ENCODE results near the gene LNX1.

LNX1 gene

GRCh38 chr4:53547983-53548382, 43.3 kb downstream of the LNX1 start:
- no peak overlapping the region for H3K4me3 ChIP-seq (ENCODE audit: low read depth, low read length)
- no peak overlapping the region for H2AFZ ChIP-seq
- H3K36me3 ChIP-seq (ENCODE audit: control insufficient read depth, insufficient read depth, low read length): no peaks in the 10 kb centered on the region
- H3K27me3 ChIP-seq (ENCODE audit: control insufficient read depth, insufficient read depth, low read length): no peaks in the 10 kb centered on the region
- no peaks in the 10 kb centered on the region for H3K4me1 ChIP-seq
- TF ChIP-seq, protein P1, sequence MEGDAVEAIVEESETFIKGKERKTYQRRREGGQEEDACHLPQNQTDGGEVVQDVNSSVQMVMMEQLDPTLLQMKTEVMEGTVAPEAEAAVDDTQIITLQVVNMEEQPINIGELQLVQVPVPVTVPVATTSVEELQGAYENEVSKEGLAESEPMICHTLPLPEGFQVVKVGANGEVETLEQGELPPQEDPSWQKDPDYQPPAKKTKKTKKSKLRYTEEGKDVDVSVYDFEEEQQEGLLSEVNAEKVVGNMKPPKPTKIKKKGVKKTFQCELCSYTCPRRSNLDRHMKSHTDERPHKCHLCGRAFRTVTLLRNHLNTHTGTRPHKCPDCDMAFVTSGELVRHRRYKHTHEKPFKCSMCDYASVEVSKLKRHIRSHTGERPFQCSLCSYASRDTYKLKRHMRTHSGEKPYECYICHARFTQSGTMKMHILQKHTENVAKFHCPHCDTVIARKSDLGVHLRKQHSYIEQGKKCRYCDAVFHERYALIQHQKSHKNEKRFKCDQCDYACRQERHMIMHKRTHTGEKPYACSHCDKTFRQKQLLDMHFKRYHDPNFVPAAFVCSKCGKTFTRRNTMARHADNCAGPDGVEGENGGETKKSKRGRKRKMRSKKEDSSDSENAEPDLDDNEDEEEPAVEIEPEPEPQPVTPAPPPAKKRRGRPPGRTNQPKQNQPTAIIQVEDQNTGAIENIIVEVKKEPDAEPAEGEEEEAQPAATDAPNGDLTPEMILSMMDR (IDR thresholded peaks at IDR 0.05): no peak
- H3K79me2 ChIP-seq: no peaks in the 10 kb centered on the region
- H3K4me2 ChIP-seq (ENCODE audit: low read length): no peak overlapping the region
- H3K27ac ChIP-seq: no peak overlapping the region
- H3K9ac ChIP-seq: no peak overlapping the region
- no peaks in the 10 kb centered on the region for H3K9me3 ChIP-seq (ENCODE audit: control insufficient read depth, low read length)

DNA sequence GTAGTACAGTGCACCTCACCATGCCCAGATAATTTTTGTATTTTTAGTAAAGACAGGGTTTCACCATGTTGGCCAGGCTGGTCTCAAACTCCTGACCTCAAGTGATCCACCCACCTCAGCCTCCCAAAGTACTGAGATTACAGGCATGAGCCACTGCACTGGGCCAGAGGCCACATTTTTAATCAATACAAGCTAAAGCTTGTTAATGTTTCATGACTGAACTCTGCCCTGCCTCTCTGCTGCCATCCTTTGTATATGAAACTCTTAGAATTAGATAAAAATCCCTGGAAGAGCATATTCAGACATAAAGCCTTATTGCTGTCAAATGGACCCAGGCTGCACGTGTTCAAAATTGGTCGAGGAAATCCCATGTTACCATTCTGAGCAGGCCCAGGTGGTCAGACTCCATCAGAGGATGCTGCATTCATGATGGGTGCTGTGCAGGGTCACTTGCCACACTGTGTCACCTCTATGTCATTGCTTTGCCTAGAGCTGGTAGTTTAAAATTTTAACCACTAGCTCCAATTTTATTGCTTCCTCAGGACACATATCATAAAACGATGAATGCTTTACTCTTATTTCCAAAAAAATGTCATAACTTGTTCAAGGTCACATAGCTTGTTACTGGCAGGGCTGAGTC, 45.2 kb downstream of the LNX1 start:
- H3K27ac ChIP-seq: no peak overlapping the region
- H3K36me3 ChIP-seq (ENCODE audit: control insufficient read depth, insufficient read depth, low read length): no peaks in the 10 kb centered on the region
- no peak overlapping the region for H3K4me3 ChIP-seq (ENCODE audit: low read depth, low read length)
- H2AFZ ChIP-seq: no peak overlapping the region
- no peak overlapping the region for H3K4me2 ChIP-seq (ENCODE audit: low read length)
- no peaks in the 10 kb centered on the region for H3K27me3 ChIP-seq (ENCODE audit: control insufficient read depth, insufficient read depth, low read length)
- H3K4me1 ChIP-seq: no peaks in the 10 kb centered on the region
- no peak overlapping the region for H3K9ac ChIP-seq
- TF ChIP-seq, protein P1 (IDR thresholded peaks at IDR 0.05): no peak
- no peaks in the 10 kb centered on the region for H3K79me2 ChIP-seq
- no peaks in the 10 kb centered on the region for H3K9me3 ChIP-seq (ENCODE audit: control insufficient read depth, low read length)

- Histone ChIP-seq H3K79me2 (no peaks in the 10 kb centered on the region), H3K4me1 (no peaks in the 10 kb centered on the region), H3K4me2 (ENCODE audit: low read length) (no peak overlapping the region), H3K27ac (no peak overlapping the region), H3K27me3 (ENCODE audit: control insufficient read depth, insufficient read depth, low read length) (no peaks in the 10 kb centered on the region), H3K9ac (no peak overlapping the region), H2AFZ (no peak overlapping the region), H3K36me3 (ENCODE audit: control insufficient read depth, insufficient read depth, low read length) (no peaks in the 10 kb centered on the region), H3K9me3 (ENCODE audit: control insufficient read depth, low read length) (no peaks in the 10 kb centered on the region), H3K4me3 (ENCODE audit: low read depth, low read length) (no peak overlapping the region)
- TF ChIP-seq, protein P1 (IDR thresholded peaks at IDR 0.05): no peak
Observed at GRCh38 chr4:53545273-53545672, 46.0 kb downstream of the LNX1 start.

GRCh38 chr4:53543561-53543960, 47.7 kb downstream of the LNX1 start:
- H3K9me3 ChIP-seq (ENCODE audit: control insufficient read depth, low read length): no peaks in the 10 kb centered on the region
- TF ChIP-seq, protein P1 (IDR thresholded peaks at IDR 0.05): no peak
- no peaks in the 10 kb centered on the region for H3K79me2 ChIP-seq

GRCh38 chr4:53541577-53542206, 49.6 kb downstream of the LNX1 start:
- no peak overlapping the region for H3K27ac ChIP-seq

More at GRCh38 chr4:53543561-53543960, 47.7 kb downstream of the LNX1 start:
- no peak overlapping the region for H2AFZ ChIP-seq
- H3K36me3 ChIP-seq (ENCODE audit: control insufficient read depth, insufficient read depth, low read length): no peaks in the 10 kb centered on the region
- H3K9ac ChIP-seq: no peak overlapping the region
- H3K4me1 ChIP-seq: no peaks in the 10 kb centered on the region
- no peak overlapping the region for H3K4me2 ChIP-seq (ENCODE audit: low read length)
- H3K27ac ChIP-seq: no peak overlapping the region
- no peaks in the 10 kb centered on the region for H3K27me3 ChIP-seq (ENCODE audit: control insufficient read depth, insufficient read depth, low read length)
- no peak overlapping the region for H3K4me3 ChIP-seq (ENCODE audit: low read depth, low read length)

More at GRCh38 chr4:53541577-53542206, 49.6 kb downstream of the LNX1 start:
- Histone ChIP-seq H3K27me3 (ENCODE audit: control insufficient read depth, insufficient read depth, low read length) (no peaks in the 10 kb centered on the region), H3K9me3 (ENCODE audit: control insufficient read depth, low read length) (no peaks in the 10 kb centered on the region), H3K4me2 (ENCODE audit: low read length) (no peak overlapping the region), H2AFZ (no peak overlapping the region), H3K36me3 (ENCODE audit: control insufficient read depth, insufficient read depth, low read length) (no peaks in the 10 kb centered on the region), H3K79me2 (no peaks in the 10 kb centered on the region), H3K4me3 (ENCODE audit: low read depth, low read length) (no peak overlapping the region), H3K4me1 (no peaks in the 10 kb centered on the region), H3K9ac (no peak overlapping the region)
- TF ChIP-seq, protein P1 (IDR thresholded peaks at IDR 0.05): no peak

Data from parathyroid adenoma (tissue), 2 donors.